K562 (cell line): ENCODE measurements around the gene DYNLT3.

Experiments used
- BRF2 ChIP-seq: IDR thresholded peaks from 3 replicates; pipeline ENCODE4 v1.6.1; 2011; ENCODE audit warnings: borderline replicate concordance, mild to moderate bottlenecking; ENCODE audit not compliant: insufficient read length, insufficient read depth
- CTCF ChIP-seq, 3 experiments: IDR thresholded peaks in 2 of 3; conservative IDR thresholded peaks in 1 of 3; 2 replicates each; pipeline ENCODE4 v1.5.1; 2011 to 2012; ENCODE audit warnings: low read length in 3 of 3, mild to moderate bottlenecking in 3 of 3, control low read depth in 2 of 3, improper control_type of control experiment in 1 of 3, inconsistent platforms in 1 of 3, low read depth in 1 of 3, mixed read lengths in 1 of 3, moderate library complexity in 1 of 3; ENCODE audit not compliant: insufficient read depth in 2 of 3
- PHTF2 ChIP-seq: fragments of 250-450 bp; sonication (Bioruptor Pico); IDR thresholded peaks from 2 replicates; pipeline ENCODE4 v1.5.0; 2021; ENCODE audit warnings: mild to moderate bottlenecking
- POLR2AphosphoS2 ChIP-seq: IDR thresholded peaks from 2 replicates; pipeline ENCODE4 v1.6.1; 2012; ENCODE audit warnings: low read length, improper control_type of control experiment
- POLR2AphosphoS5 ChIP-seq: IDR thresholded peaks from 2 replicates; pipeline ENCODE4 v1.6.1; 2011; ENCODE audit warnings: mild to moderate bottlenecking, low read depth, low read length, moderate library complexity; ENCODE audit not compliant: control insufficient read depth, insufficient read depth
- TARDBP ChIP-seq: fragments of 450-650 bp; IDR thresholded peaks from 2 replicates; pipeline ENCODE4 v1.6.1; 2016
- TRIM25 ChIP-seq: fragments of 450-650 bp; IDR thresholded peaks from 2 replicates; pipeline ENCODE4 v1.7.0; 2016; ENCODE audit warnings: borderline replicate concordance
- ZBTB43 ChIP-seq: sonication (generic); formaldehyde crosslinking; IDR thresholded peaks from 2 replicates; pipeline ENCODE4 v1.8.0; 2023; ENCODE audit warnings: mild to moderate bottlenecking, missing genetic modification reagents
- ZFP36 ChIP-seq: fragments of 150-350 bp; IDR thresholded peaks from 2 replicates; pipeline ENCODE4 v1.6.1; 2018; ENCODE audit warnings: low read length, low read depth; ENCODE audit not compliant: partially characterized antibody
- ZNF592 ChIP-seq: fragments of 450-650 bp; IDR thresholded peaks from 2 replicates; pipeline ENCODE4 v1.6.1; 2017; ENCODE audit warnings: antibody characterized with exemption, mild to moderate bottlenecking
- ZNF76 ChIP-seq: fragments of 250-450 bp; sonication (Bioruptor Pico); IDR thresholded peaks from 2 replicates; pipeline ENCODE4 v1.4.0; 2020; ENCODE audit warnings: mild to moderate bottlenecking, moderate library complexity, borderline replicate concordance

GRCh38 chrX:37887347-37887746, 40.0 kb upstream of the DYNLT3 start:
- no peak for TF ChIP-seq ZNF592
- TF ChIP-seq ZBTB43 (CRISPR knock-in tag) = no peak
- TF ChIP-seq POLR2AphosphoS2 = no peak
- TF ChIP-seq CTCF (IDR thresholded peaks at IDR 0.05 in 2 of 3, conservative IDR thresholded peaks at IDR 0.05 in 1 of 3; ENCODE audit: insufficient read depth in 2 of 3, low read depth in 1 of 3, low read length in 3 of 3) = no peak
- TF ChIP-seq BRF2 = no peak
- TF ChIP-seq ZNF76 (CRISPR knock-in tag) = no peak
- TF ChIP-seq ZFP36 = no peak
- TF ChIP-seq PHTF2 (CRISPR knock-in tag) = no peak
- no peak for TF ChIP-seq TRIM25
- no peak for TF ChIP-seq POLR2AphosphoS5
- TF ChIP-seq TARDBP = no peak
